ENCODE measurements around the gene ATF3.
"Not testable (repeated sequence)": the region's sequence is repeated elsewhere in the genome, so short reads cannot be mapped to it uniquely, and the experiment has no call there.

Gene ATF3

GRCh38 chr1:212649020-212649419 lies 40.5 kb downstream of the ATF3 start:
- DNase-seq (ENCODE audit: low read depth in 2 of 2) = no peak

- DNase-seq (ENCODE audit: low read depth in 2 of 2) = no peak
Measured at GRCh38 chr1:212650228-212650627, 41.7 kb downstream of the ATF3 start.

- DNase-seq (ENCODE audit: low read depth in 2 of 2) = no peak
Measured at GRCh38 chr1:212651521-212651920, 43.0 kb downstream of the ATF3 start.

GRCh38 chr1:212651977-212652376 lies 43.4 kb downstream of the ATF3 start:
- no peak for DNase-seq (ENCODE audit: low read depth in 2 of 2)

- DNase-seq (ENCODE audit: low read depth in 2 of 2) = no peak
Measured at GRCh38 chr1:212652609-212653008, 44.0 kb downstream of the ATF3 start.

GRCh38 chr1:212655668-212656440 lies 47.3 kb downstream of the ATF3 start:
- no peak for DNase-seq (ENCODE audit: low read depth in 2 of 2)

GRCh38 chr1:212656730-212657129 lies 48.2 kb downstream of the ATF3 start:
- no peak for DNase-seq (ENCODE audit: low read depth in 2 of 2)

GRCh38 chr1:212658250-212658649 lies 49.7 kb downstream of the ATF3 start:
- not testable (repeated sequence) for DNase-seq (ENCODE audit: low read depth in 2 of 2)

GRCh38 chr1:212664409-212665199 lies 56.0 kb downstream of the ATF3 start:
- no peak for DNase-seq (ENCODE audit: low read depth in 2 of 2)

- peak; percentile 51 to 56 for DNase-seq (ENCODE audit: low read depth in 2 of 2)
Measured at GRCh38 chr1:212665241-212666115, 56.9 kb downstream of the ATF3 start.

- DNase-seq (ENCODE audit: low read depth in 2 of 2) = no peak
Measured at GRCh38 chr1:212666116-212666775, 57.7 kb downstream of the ATF3 start.

- DNase-seq (ENCODE audit: low read depth in 2 of 2) = no peak
Measured at GRCh38 chr1:212667223-212668139, 58.9 kb downstream of the ATF3 start.

- DNase-seq (ENCODE audit: low read depth in 2 of 2) = no peak
Measured at GRCh38 chr1:212668477-212668876, 59.9 kb downstream of the ATF3 start.

GRCh38 chr1:212669102-212669501 lies 60.5 kb downstream of the ATF3 start:
- no peak for DNase-seq (ENCODE audit: low read depth in 2 of 2)

GRCh38 chr1:212669600-212669999 lies 61.0 kb downstream of the ATF3 start:
- DNase-seq (ENCODE audit: low read depth in 2 of 2) = no peak

GRCh38 chr1:212670301-212670700 lies 61.7 kb downstream of the ATF3 start:
- no peak for DNase-seq (ENCODE audit: low read depth in 2 of 2)
